NB4 (cell line): ENCODE data around the gene NUTM1.

Experiments
- CTCF ChIP-seq: IDR thresholded peaks from one replicate; pipeline ENCODE4 v1.5.1; 2012; ENCODE audit warnings: low read depth, low read length
- POLR2A ChIP-seq: IDR thresholded peaks from 2 replicates; pipeline ENCODE4 v1.6.1; 2011; ENCODE audit warnings: mild to moderate bottlenecking; ENCODE audit not compliant: insufficient read length; ENCODE audit errors: extremely low read depth

GRCh38 chr15:34329006-34329405 is 14.1 kb upstream of the NUTM1 start:
- no peak for TF ChIP-seq CTCF
- no peak for TF ChIP-seq POLR2A
